Activated T-helper 2 cell treated with anti-CD3 and anti-CD28 coated beads, Interferon-gamma antibody, Interleukin-2, Interleukin-4, amounts not matched to agents 10 μg/mL and 5 μg/mL and 100 μg/mL, durations not matched to agents 14 hours and 24 hours and 36 hours (primary cell): ENCODE measurements around the gene ENOPH1. TPM values are rescaled to one million over a fixed set of nuclear protein-coding genes. Genes with fewer than 3 reads are reported as not detected.

ENCODE experiments used
- DNase-seq: peaks from one replicate; pipeline ENCODE4 v3.0.0; 2021; ENCODE audit warnings: low spot score
- H3K27ac Mint-ChIP-seq: one replicate; pipeline ENCODE4 v1.8.0; 2021; ENCODE audit warnings: mixed read lengths
- H3K27me3 Mint-ChIP-seq: one replicate; pipeline ENCODE4 v1.8.0; 2021; ENCODE audit warnings: low read depth, mixed read lengths
- H3K36me3 Mint-ChIP-seq: one replicate; pipeline ENCODE4 v1.8.0; 2021; ENCODE audit warnings: low read depth, mixed read lengths
- H3K4me1 Mint-ChIP-seq: one replicate; pipeline ENCODE4 v1.8.0; 2021; ENCODE audit warnings: low read depth, mixed read lengths
- H3K4me3 Mint-ChIP-seq: one replicate; pipeline ENCODE4 v1.8.0; 2021; ENCODE audit warnings: low read depth, mild to moderate bottlenecking, moderate library complexity, mixed read lengths
- H3K9me3 Mint-ChIP-seq: one replicate; pipeline ENCODE4 v1.8.0; 2021; ENCODE audit warnings: mixed read lengths
- intact Hi-C: fragments of 100-400 bp; cut with micrococcal nuclease; formaldehyde crosslinking; loops from one replicate; pipeline ENCODE4 v1.15.1; 2023
- total RNA-seq: library from RNA; stranded (reverse); gene quantifications from 2 replicates; pipeline ENCODE4 v1.2.3, GENCODE V29; 2022

The ENOPH1 gene
- total RNA-seq, 1 donor from 2014 or later = 65.9 TPM

- Mint-ChIP-seq H3K36me3 (peaks cover 7% of the 10 kb centered on the region), H3K4me1 (no peaks in the 10 kb centered on the region), H3K27ac (no peak overlapping the region), H3K9me3 (no peaks in the 10 kb centered on the region), H3K27me3 (no peaks in the 10 kb centered on the region), H3K4me3 (no peak overlapping the region)
- no peak for DNase-seq
- intact Hi-C loops = no loop called here
Observed at GRCh38 chr4:82482387-82482786, 52.0 kb downstream of the ENOPH1 start.

- intact Hi-C loops = no loop called here
- Mint-ChIP-seq H3K27ac (no peak overlapping the region), H3K27me3 (no peaks in the 10 kb centered on the region), H3K4me3 (no peak overlapping the region), H3K4me1 (no peaks in the 10 kb centered on the region), H3K36me3 (no peaks in the 10 kb centered on the region), H3K9me3 (no peaks in the 10 kb centered on the region)
- DNase-seq = no peak
Observed at GRCh38 chr4:82484996-82485783, 54.8 kb downstream of the ENOPH1 start.

- no peak for DNase-seq
- no peaks in the 10 kb centered on the region for H3K36me3 Mint-ChIP-seq
- H3K4me1 Mint-ChIP-seq = no peaks in the 10 kb centered on the region
- no peak overlapping the region for H3K27ac Mint-ChIP-seq
- H3K9me3 Mint-ChIP-seq = no peaks in the 10 kb centered on the region
- intact Hi-C loops = no loop called here
- no peak overlapping the region for H3K4me3 Mint-ChIP-seq
- no peaks in the 10 kb centered on the region for H3K27me3 Mint-ChIP-seq
Observed at GRCh38 chr4:82489076-82489475, 58.7 kb downstream of the ENOPH1 start.

DNA sequence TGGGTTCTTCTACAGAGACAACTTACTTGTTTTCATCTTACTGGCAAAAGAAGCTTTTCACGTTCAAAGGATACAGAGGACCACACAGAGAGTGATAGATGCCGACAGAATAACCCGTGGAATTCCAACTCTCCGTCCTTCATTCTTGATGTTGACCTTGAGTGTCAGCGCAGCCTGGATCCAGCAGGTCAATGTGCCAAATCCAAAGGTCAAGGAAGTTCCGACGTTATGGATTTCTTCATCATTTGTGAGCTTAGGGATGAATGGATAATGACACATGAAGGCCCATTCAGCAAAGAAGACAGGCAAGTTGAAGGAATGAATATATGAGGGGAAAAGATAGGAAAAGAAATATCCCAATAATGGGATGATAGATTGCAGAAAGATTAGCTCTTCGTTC is 59.6 kb downstream of the ENOPH1 start:
- H3K27ac Mint-ChIP-seq = no peak overlapping the region
- intact Hi-C loops = no loop called here
- no peaks in the 10 kb centered on the region for H3K4me1 Mint-ChIP-seq
- no peaks in the 10 kb centered on the region for H3K36me3 Mint-ChIP-seq
- DNase-seq = no peak
- H3K4me3 Mint-ChIP-seq = no peak overlapping the region
- H3K27me3 Mint-ChIP-seq = no peaks in the 10 kb centered on the region
- H3K9me3 Mint-ChIP-seq = no peaks in the 10 kb centered on the region

DNA sequence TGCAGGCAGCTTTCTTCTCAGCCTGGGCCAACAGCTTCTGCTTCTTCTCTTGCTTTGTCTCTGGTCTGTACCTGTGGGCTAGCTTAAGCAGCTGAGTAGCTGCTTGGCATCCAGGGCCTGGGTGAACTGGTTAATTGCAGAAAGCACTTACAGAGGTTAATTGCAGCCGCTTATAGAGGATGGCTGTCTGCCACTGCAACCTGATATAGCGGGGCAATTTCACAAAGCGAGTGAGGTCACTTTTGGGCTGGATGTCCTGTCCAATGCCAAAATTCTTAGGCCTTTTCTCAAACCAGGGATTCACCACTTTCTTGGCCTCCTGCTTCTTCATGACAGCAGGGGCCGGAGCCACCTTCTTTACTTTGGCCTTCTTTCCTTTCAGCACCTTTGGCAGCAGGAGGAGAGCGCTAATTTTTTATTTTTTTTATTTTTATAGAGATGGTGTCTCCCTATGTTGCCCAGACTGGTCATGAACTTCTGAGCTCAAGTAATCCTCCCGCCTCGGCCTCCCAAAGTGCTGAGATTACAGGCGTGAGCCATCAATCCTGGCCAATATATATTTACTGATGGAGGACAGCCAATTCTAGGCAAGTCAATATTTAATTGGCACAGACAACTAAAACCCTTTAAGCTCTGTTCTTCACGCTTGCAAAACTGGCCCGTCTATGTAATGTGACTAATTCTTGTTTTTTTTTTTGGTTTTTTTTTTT is 61.0 kb downstream of the ENOPH1 start:
- H3K27me3 Mint-ChIP-seq = no peaks in the 10 kb centered on the region
- H3K36me3 Mint-ChIP-seq = no peaks in the 10 kb centered on the region
- no peak for DNase-seq
- H3K27ac Mint-ChIP-seq = no peak overlapping the region
- H3K4me1 Mint-ChIP-seq = no peaks in the 10 kb centered on the region
- H3K9me3 Mint-ChIP-seq = no peaks in the 10 kb centered on the region
- H3K4me3 Mint-ChIP-seq = no peak overlapping the region
- intact Hi-C loops = no loop called here

GRCh38 chr4:82493721-82494425 is 63.5 kb downstream of the ENOPH1 start:
- no peak for DNase-seq
- H3K27ac Mint-ChIP-seq = no peak overlapping the region
- H3K9me3 Mint-ChIP-seq = no peaks in the 10 kb centered on the region
- no peak overlapping the region for H3K4me3 Mint-ChIP-seq
- no peaks in the 10 kb centered on the region for H3K4me1 Mint-ChIP-seq
- no peaks in the 10 kb centered on the region for H3K27me3 Mint-ChIP-seq
- H3K36me3 Mint-ChIP-seq = no peaks in the 10 kb centered on the region
- intact Hi-C loops = no loop called here

- no peaks in the 10 kb centered on the region for H3K36me3 Mint-ChIP-seq
- H3K4me1 Mint-ChIP-seq = no peaks in the 10 kb centered on the region
- H3K27me3 Mint-ChIP-seq = no peaks in the 10 kb centered on the region
- intact Hi-C loops = no loop called here
- no peak for DNase-seq
- no peak overlapping the region for H3K27ac Mint-ChIP-seq
- no peak overlapping the region for H3K4me3 Mint-ChIP-seq
- no peaks in the 10 kb centered on the region for H3K9me3 Mint-ChIP-seq
Observed at GRCh38 chr4:82495666-82496065, 65.3 kb downstream of the ENOPH1 start.

DNA sequence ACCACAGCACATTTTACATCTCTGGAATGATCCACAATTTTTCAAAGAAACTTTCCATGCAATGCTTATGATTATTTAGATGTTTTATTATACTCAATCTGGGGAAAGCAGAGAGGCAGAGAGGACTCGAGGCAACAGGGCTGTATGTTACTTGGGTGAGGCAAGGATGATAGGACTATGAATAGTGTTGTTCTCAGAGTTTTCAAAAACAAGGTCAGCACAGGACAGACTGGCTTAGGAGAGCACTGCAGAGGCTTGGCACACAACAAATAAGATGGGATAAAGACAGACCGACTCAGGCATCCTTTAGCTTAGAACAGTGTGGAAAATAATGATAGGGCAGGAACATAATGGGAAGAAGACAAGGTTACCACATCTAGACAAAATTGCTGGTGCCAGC is 66.0 kb downstream of the ENOPH1 start:
- no peaks in the 10 kb centered on the region for H3K27me3 Mint-ChIP-seq
- no peaks in the 10 kb centered on the region for H3K36me3 Mint-ChIP-seq
- no peak overlapping the region for H3K27ac Mint-ChIP-seq
- no peak for DNase-seq
- no peak overlapping the region for H3K4me3 Mint-ChIP-seq
- intact Hi-C loops = no loop called here
- H3K4me1 Mint-ChIP-seq = no peaks in the 10 kb centered on the region
- H3K9me3 Mint-ChIP-seq = no peaks in the 10 kb centered on the region

DNA sequence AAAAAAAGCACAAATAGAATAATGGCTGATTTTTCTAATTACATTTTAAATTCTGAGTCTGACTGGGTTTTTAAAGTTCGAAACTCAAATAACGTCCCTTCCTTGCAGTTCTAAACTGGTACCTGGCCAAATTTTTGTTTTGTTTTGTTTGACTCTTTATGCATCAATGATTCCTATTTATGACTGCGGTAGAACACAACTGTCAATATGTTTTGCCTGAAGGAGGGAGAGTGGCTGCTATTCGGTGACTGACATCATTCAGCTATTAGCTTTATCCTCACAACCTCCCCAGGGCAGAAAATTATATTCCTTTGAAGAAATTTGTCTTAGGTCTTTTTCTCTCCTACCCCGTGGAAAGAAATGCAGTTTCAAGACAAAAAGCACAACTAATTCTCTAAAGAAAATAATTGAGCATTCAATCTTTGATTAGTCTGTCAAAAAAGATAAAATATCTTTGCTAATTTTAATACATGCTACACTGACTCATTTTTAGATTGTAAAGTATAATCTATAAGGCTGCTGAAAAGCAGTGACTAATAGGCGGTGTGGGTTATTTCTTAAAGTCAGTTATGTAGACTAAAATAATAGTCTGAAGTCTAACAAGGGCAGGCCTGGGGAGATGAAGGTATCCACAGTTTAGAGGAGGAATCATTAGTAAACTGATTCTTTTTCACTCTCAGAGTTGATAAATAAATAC is 69.5 kb downstream of the ENOPH1 start:
- no peak overlapping the region for H3K4me3 Mint-ChIP-seq
- H3K36me3 Mint-ChIP-seq = no peaks in the 10 kb centered on the region

GRCh38 chr4:82500435-82501153 is 70.2 kb downstream of the ENOPH1 start:
- DNase-seq = no peak
- no peak overlapping the region for H3K27ac Mint-ChIP-seq
- H3K4me3 Mint-ChIP-seq = no peak overlapping the region
- H3K27me3 Mint-ChIP-seq = no peaks in the 10 kb centered on the region
- no peaks in the 10 kb centered on the region for H3K36me3 Mint-ChIP-seq
- H3K9me3 Mint-ChIP-seq = no peaks in the 10 kb centered on the region
- no peaks in the 10 kb centered on the region for H3K4me1 Mint-ChIP-seq
- intact Hi-C loops = no loop called here

More for the DNA sequence above, 69.5 kb downstream of the ENOPH1 start:
- no peaks in the 10 kb centered on the region for H3K27me3 Mint-ChIP-seq
- no peak overlapping the region for H3K27ac Mint-ChIP-seq
- H3K4me1 Mint-ChIP-seq = no peaks in the 10 kb centered on the region
- no peak for DNase-seq
- intact Hi-C loops = no loop called here
- no peaks in the 10 kb centered on the region for H3K9me3 Mint-ChIP-seq

- intact Hi-C loops = no loop called here
- H3K4me3 Mint-ChIP-seq = no peak overlapping the region
- no peaks in the 10 kb centered on the region for H3K4me1 Mint-ChIP-seq
- no peaks in the 10 kb centered on the region for H3K9me3 Mint-ChIP-seq
- no peaks in the 10 kb centered on the region for H3K27me3 Mint-ChIP-seq
- no peak overlapping the region for H3K27ac Mint-ChIP-seq
- no peak for DNase-seq
- H3K36me3 Mint-ChIP-seq = no peaks in the 10 kb centered on the region
Observed at GRCh38 chr4:82501154-82501442, 70.7 kb downstream of the ENOPH1 start.

DNA sequence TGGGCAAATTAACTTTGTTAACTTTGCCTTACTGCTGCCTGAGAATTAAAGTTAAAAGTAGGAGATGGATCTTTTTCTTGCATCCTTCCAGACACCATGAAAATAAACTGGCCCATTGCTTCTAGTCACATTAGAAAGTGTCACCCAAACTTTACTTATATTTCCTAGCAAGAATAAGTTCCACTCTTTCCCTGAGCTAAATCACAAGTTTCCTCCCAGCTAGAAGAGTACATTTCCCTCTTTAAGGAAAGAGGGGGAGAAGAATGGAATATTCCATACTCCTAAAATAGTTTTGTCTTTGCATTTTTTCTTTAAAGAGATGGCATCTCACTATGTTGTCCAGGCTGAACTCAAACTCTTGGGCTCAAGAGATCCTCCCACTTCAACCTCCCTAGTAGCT is 77.6 kb downstream of the ENOPH1 start:
- Mint-ChIP-seq H3K4me1 (no peaks in the 10 kb centered on the region), H3K27me3 (no peaks in the 10 kb centered on the region), H3K36me3 (no peaks in the 10 kb centered on the region), H3K27ac (no peak overlapping the region), H3K4me3 (no peak overlapping the region), H3K9me3 (no peaks in the 10 kb centered on the region)
- DNase-seq = no peak
- intact Hi-C loops = no loop called here
